Gastroesophageal sphincter (tissue), 4 donors: Measurements from ENCODE around the gene WASF3. TPM values are rescaled to one million over a fixed set of nuclear protein-coding genes. Genes with fewer than 3 reads are reported as not detected.

ENCODE experiments used
- ATAC-seq: fragments of 150-250 bp; one replicate; pipeline ENCODE4 v1.9.1; 2016; ENCODE audit warnings: mild to moderate bottlenecking, moderate library complexity
- H3K27ac ChIP-seq, 4 donors: fragments of 200-600 bp; sonication (generic) in 3 of 4; 1 replicate in 3 of 4; 2 replicates in 1 of 4; pipeline ENCODE4 v1.5.1; 2016 to 2019
- H3K27me3 ChIP-seq: fragments of 200-600 bp; sonication (generic); one replicate; pipeline ENCODE4 v1.5.1; 2019
- H3K36me3 ChIP-seq, 2 donors: fragments of 200-600 bp; sonication (generic); one replicate each; pipeline ENCODE4 v1.5.1; 2019; ENCODE audit warnings: control low read depth in 1 of 2
- H3K4me1 ChIP-seq, 3 donors: fragments of 200-600 bp; sonication (generic); 1 replicate in 2 of 3; 2 replicates in 1 of 3; pipeline ENCODE4 v1.5.1; 2016 to 2019; ENCODE audit warnings: control low read depth in 2 of 3
- H3K4me3 ChIP-seq, 2 donors: fragments of 200-600 bp; sonication (generic); one replicate each; pipeline ENCODE4 v1.5.1; 2019; ENCODE audit warnings: mild to moderate bottlenecking in 1 of 2, moderate library complexity in 1 of 2
- H3K9me3 ChIP-seq, 3 donors: fragments of 200-600 bp; sonication (generic); one replicate each; pipeline ENCODE4 v1.5.1; 2017 to 2019; ENCODE audit warnings: control low read depth in 2 of 3
- CTCF ChIP-seq, 4 experiments: fragments of 200-600 bp in 2 of 4; fragments of 450-650 bp in 2 of 4; sonication (generic) in 1 of 4; IDR thresholded peaks; one replicate each; pipeline ENCODE4 v1.5.1; 2017 to 2019; ENCODE audit warnings: antibody characterized with exemption in 4 of 4, mild to moderate bottlenecking in 2 of 4, moderate library complexity in 2 of 4
- EP300 ChIP-seq: sonication (generic); formaldehyde crosslinking; IDR thresholded peaks from one replicate; pipeline ENCODE4 v1.6.1; 2017; ENCODE audit warnings: antibody characterized with exemption, mild to moderate bottlenecking
- POLR2A ChIP-seq, 2 donors: fragments of 450-650 bp; IDR thresholded peaks; one replicate each; pipeline ENCODE4 v1.6.1; 2017; ENCODE audit warnings: antibody characterized with exemption in 2 of 2, mild to moderate bottlenecking in 2 of 2, moderate library complexity in 1 of 2
- POLR2AphosphoS5 ChIP-seq: sonication (generic); formaldehyde crosslinking; IDR thresholded peaks from one replicate; pipeline ENCODE4 v1.6.1; 2017; ENCODE audit warnings: antibody characterized with exemption
- WGBS, 2 donors: methylation state at CpG; one replicate each; pipeline ENCODE4 v1.1.5; 2018; ENCODE audit warnings: low coverage in 1 of 2; 5-methylcytosine and 5-hydroxymethylcytosine counted together
- total RNA-seq, 4 donors: library from RNA; depleted of rRNA; stranded (reverse); fragments of >200 nt; gene quantifications; one replicate each; pipeline ENCODE4 v1.1.0, GENCODE V29; 2016

Gene WASF3
- total RNA-seq, 4 donors from 2014 or later = 13.7 to 19.0 (median 18.7) TPM

GRCh38 chr13:26538363-26539317, 18.8 kb upstream of the WASF3 start:
- Histone ChIP-seq H3K36me3 (no peaks in the 10 kb centered on the region), H3K27me3 (peaks cover 25% of the 10 kb centered on the region), H3K4me3 (no peak overlapping the region), H3K4me1 (no peaks in the 10 kb centered on the region), H3K9me3 (no peaks in the 10 kb centered on the region), H3K27ac (no peak overlapping the region)
- WGBS, 2 donors = 56 to 63% methylated on average over 10 of the region's 10 CpGs
- no peak for TF ChIP-seq POLR2A (IDR thresholded peaks at IDR 0.05)
- no peak for TF ChIP-seq POLR2AphosphoS5
- TF ChIP-seq CTCF (IDR thresholded peaks at IDR 0.05) = no peak
- TF ChIP-seq EP300 = no peak
- peak; percentile 67 for ATAC-seq

GRCh38 chr13:26539738-26540292, 17.7 kb upstream of the WASF3 start:
- no peaks in the 10 kb centered on the region for H3K9me3 ChIP-seq
- no peak overlapping the region for H3K27ac ChIP-seq
- no peaks in the 10 kb centered on the region for H3K4me1 ChIP-seq
- WGBS, 2 donors = 75 to 100% methylated on average over 1 of the region's 2 CpGs
- H3K4me3 ChIP-seq = no peak overlapping the region
- no peaks in the 10 kb centered on the region for H3K36me3 ChIP-seq
- ATAC-seq = peak; percentile 51
- H3K27me3 ChIP-seq = peaks cover 25% of the 10 kb centered on the region
- TF ChIP-seq POLR2AphosphoS5 (no peak), EP300 (no peak), CTCF (IDR thresholded peaks at IDR 0.05) (no peak), POLR2A (IDR thresholded peaks at IDR 0.05) (no peak)

GRCh38 chr13:26540334-26540733, 17.1 kb upstream of the WASF3 start:
- no peak for ATAC-seq
- Histone ChIP-seq H3K4me1 (no peaks in the 10 kb centered on the region), H3K36me3 (no peaks in the 10 kb centered on the region), H3K9me3 (no peaks in the 10 kb centered on the region), H3K27me3 (peaks cover 25% of the 10 kb centered on the region), H3K27ac (no peak overlapping the region), H3K4me3 (no peak overlapping the region)
- WGBS, 2 donors = 31% methylated on average over 3 of the region's 3 CpGs; no CpG with 5 or more reads in 1 of the 2 donors
- no peak for TF ChIP-seq EP300
- TF ChIP-seq CTCF (IDR thresholded peaks at IDR 0.05) = no peak
- TF ChIP-seq POLR2AphosphoS5 = no peak

- Histone ChIP-seq H3K36me3 (no peaks in the 10 kb centered on the region), H3K9me3 (no peaks in the 10 kb centered on the region), H3K4me1 (no peaks in the 10 kb centered on the region), H3K4me3 (no peak overlapping the region), H3K27ac (no peak overlapping the region), H3K27me3 (peaks cover 25% of the 10 kb centered on the region)
- TF ChIP-seq POLR2AphosphoS5 (no peak), POLR2A (IDR thresholded peaks at IDR 0.05) (no peak), EP300 (no peak), CTCF (IDR thresholded peaks at IDR 0.05) (no peak)
- WGBS, 2 donors = 69% methylated on average over 5 of the region's 5 CpGs; no CpG with 5 or more reads in 1 of the 2 donors
- ATAC-seq = no peak
Observed at GRCh38 chr13:26541041-26541440, 16.4 kb upstream of the WASF3 start.
